Stimulated activated CD4-positive, alpha-beta T cell treated with anti-CD3 and anti-CD28 coated beads, Interleukin-1b, Interleukin-23, amount 100 ng/mL, for 48 hours (primary cell): ENCODE data around the gene NIPAL1.

Experiments used
- DNase-seq: peaks from one replicate; pipeline ENCODE4 v3.0.0-alpha.2; 2020

NIPAL1 gene

GRCh38 chr4:48028696-48029095 is 12.1 kb downstream of the NIPAL1 start:
- no peak for DNase-seq

GRCh38 chr4:48030470-48030869 is 13.9 kb downstream of the NIPAL1 start:
- DNase-seq = no peak

- DNase-seq = no peak
These were observed 15.4 kb downstream of the NIPAL1 start for GRCh38 chr4:48031802-48032525.

GRCh38 chr4:48032721-48033120 is 16.1 kb downstream of the NIPAL1 start:
- DNase-seq = no peak

GRCh38 chr4:48033412-48033811 is 16.8 kb downstream of the NIPAL1 start:
- DNase-seq = no peak

- DNase-seq = peak; percentile 48
These were observed 17.3 kb downstream of the NIPAL1 start for GRCh38 chr4:48033825-48034413.

GRCh38 chr4:48035952-48036351 is 19.4 kb downstream of the NIPAL1 start:
- no peak for DNase-seq

GRCh38 chr4:48037117-48037462 is 20.5 kb downstream of the NIPAL1 start:
- no peak for DNase-seq

- DNase-seq = no peak
These were observed 22.1 kb downstream of the NIPAL1 start for GRCh38 chr4:48038666-48039065.

GRCh38 chr4:48039561-48039960 is 23.0 kb downstream of the NIPAL1 start:
- no peak for DNase-seq

- DNase-seq = peak; percentile 45
These were observed 25.1 kb downstream of the NIPAL1 start for GRCh38 chr4:48041535-48042137.

- DNase-seq = no peak
These were observed 26.4 kb downstream of the NIPAL1 start for GRCh38 chr4:48042979-48043461.

- no peak for DNase-seq
These were observed 26.9 kb downstream of the NIPAL1 start for GRCh38 chr4:48043504-48043903.

GRCh38 chr4:48044298-48044697 is 27.7 kb downstream of the NIPAL1 start:
- no peak for DNase-seq

- no peak for DNase-seq
These were observed 29.5 kb downstream of the NIPAL1 start for GRCh38 chr4:48046059-48046458.

- DNase-seq = peak; percentile 81
These were observed 30.9 kb downstream of the NIPAL1 start for GRCh38 chr4:48047421-48047844.

- no peak for DNase-seq
These were observed 31.3 kb downstream of the NIPAL1 start for GRCh38 chr4:48047896-48048295.

GRCh38 chr4:48049483-48049882 is 32.9 kb downstream of the NIPAL1 start:
- no peak for DNase-seq

- no peak for DNase-seq
These were observed 34.5 kb downstream of the NIPAL1 start for GRCh38 chr4:48051078-48051477.

- DNase-seq = no peak
These were observed 42.3 kb downstream of the NIPAL1 start for GRCh38 chr4:48058617-48059530.

- no peak for DNase-seq
These were observed 47.8 kb downstream of the NIPAL1 start for GRCh38 chr4:48064349-48064748.

- no peak for DNase-seq
These were observed 49.0 kb downstream of the NIPAL1 start for GRCh38 chr4:48065587-48066052.

- no peak for DNase-seq
These were observed 51.0 kb downstream of the NIPAL1 start for GRCh38 chr4:48067536-48067935.
